Left renal cortex interstitium (tissue), 4 donors: ENCODE results near the gene CSRP1. TPM values are rescaled to one million over a fixed set of nuclear protein-coding genes. Genes with fewer than 3 reads are reported as not detected.

Experiments
- polyA plus RNA-seq, 4 donors: library from polyadenylated mRNA; unstranded; fragments of 120-200 nt; gene quantifications; one replicate each; pipeline ENCODE4 v1.2.1, GENCODE V29; 2013; ENCODE audit not compliant: insufficient read length in 4 of 4

CSRP1 gene
- polyA plus RNA-seq, 4 donors = 127 to 170 (median 143) TPM

Other genes starting within 250 kb of the CSRP1 start
- gene PKP1, start 223.6 kb downstream of the CSRP1 start, polyA plus RNA-seq = under 1 TPM; 0.06 to 0.18 (median 0.10) TPM
- 10 to 100 TPM; 49.6 to 73.0 (median 67.0) TPM for gene TNNT2, start 129.4 kb downstream of the CSRP1 start, polyA plus RNA-seq
- gene LAD1, start 107.8 kb downstream of the CSRP1 start, polyA plus RNA-seq = 10 to 100 TPM; 28.0 to 38.1 (median 31.2) TPM
- gene TNNI1, start 85.4 kb downstream of the CSRP1 start, polyA plus RNA-seq = 10 to 100 TPM; 50.1 to 75.5 (median 63.3) TPM
- gene PHLDA3, start 37.9 kb downstream of the CSRP1 start, polyA plus RNA-seq = 10 to 100 TPM in 3 of 4 donors, 1 to 10 TPM in 1; 9.7 to 16.8 (median 12.6) TPM
- gene NAV1, start 32.0 kb upstream of the CSRP1 start, polyA plus RNA-seq = 10 to 100 TPM; 18.2 to 22.4 (median 19.9) TPM